HT-29 (cell line): Measurements from ENCODE around the gene TMEM184C. TPM values are rescaled to one million over a fixed set of nuclear protein-coding genes. Genes with fewer than 3 reads are reported as not detected.

Experiments used
- DNase-seq: peaks from one replicate; pipeline ENCODE4 v3.0.0-alpha.2; 2015; ENCODE audit warnings: low spot score
- total RNA-seq: library from RNA; depleted of rRNA; stranded (reverse); fragments of >200 nt; shearing (Covaris generic); gene quantifications from 2 replicates; pipeline ENCODE4 v1.2.3, GENCODE V29; 2014; rRNA removed

Gene TMEM184C
- total RNA-seq: 17.0 and 17.1 TPM in 2 replicates

DNA sequence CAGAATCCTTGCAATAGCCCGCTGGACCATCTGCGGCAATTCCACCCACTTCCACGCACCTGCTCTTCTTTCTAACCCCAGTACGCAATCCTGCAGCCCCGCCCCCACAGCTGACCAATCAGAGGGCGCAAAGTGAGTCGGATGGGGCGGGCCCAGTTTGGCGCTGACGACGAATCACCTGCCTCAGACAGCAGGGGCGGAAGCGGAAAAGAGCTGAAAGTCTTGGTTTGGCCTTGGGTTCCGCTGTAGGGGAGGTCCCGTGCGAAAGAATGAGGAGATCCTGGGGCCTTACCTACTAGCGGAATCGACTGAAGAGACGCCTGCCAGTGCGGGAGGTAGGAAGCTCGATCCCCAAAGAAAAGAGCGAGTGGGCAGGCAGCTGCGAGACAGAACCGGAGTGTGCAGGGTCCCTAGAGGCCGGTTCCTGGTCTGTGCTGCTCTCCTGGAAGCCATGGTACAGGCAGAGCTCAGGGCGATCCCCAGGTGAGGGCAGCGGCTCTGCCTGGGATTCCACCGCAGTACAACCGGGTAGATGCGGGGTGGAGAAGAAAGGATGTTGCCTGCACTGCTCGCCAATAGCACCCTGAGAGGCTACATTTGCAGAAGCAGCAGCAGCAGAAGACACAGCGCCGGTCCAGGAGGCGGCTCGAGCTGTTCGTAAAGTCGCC is at the start of gene TMEM184C:
TMEM184C (plus strand) TSS at position 225 of the 668 bp plus-strand sequence. CDS start 560 bp downstream, outside the sequence.
- peak; percentile 93 for DNase-seq

- no peak for DNase-seq
Measured at GRCh38 chr4:147570616-147571015, 46.6 kb upstream of the TMEM184C start.

- no peak for DNase-seq
Measured at GRCh38 chr4:147571036-147571770, 46.0 kb upstream of the TMEM184C start.

DNA sequence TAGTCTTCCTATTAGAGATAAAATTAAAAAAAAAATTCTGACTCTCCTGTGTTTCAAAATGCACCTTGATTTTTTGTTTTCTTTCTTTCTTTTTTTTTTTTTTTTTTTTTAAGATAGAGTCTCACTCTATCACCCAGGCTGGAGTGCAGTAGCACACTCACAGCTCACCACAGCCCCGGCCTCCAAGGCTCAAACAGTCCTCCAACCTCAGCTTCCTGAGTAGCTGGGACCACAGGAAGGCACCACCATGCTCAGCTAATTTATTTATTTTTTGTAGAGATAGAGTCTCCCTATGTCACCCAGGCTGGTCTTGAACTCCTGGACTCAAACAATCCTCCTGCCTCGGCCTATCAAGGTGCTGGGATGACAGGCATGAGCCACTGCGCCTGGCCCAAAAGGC is 41.1 kb upstream of the TMEM184C start:
- DNase-seq: no peak

- DNase-seq: peak; percentile 11
Measured at GRCh38 chr4:147578051-147578476, 39.1 kb upstream of the TMEM184C start.

GRCh38 chr4:147578593-147578992 is 38.6 kb upstream of the TMEM184C start:
- no peak for DNase-seq

DNA sequence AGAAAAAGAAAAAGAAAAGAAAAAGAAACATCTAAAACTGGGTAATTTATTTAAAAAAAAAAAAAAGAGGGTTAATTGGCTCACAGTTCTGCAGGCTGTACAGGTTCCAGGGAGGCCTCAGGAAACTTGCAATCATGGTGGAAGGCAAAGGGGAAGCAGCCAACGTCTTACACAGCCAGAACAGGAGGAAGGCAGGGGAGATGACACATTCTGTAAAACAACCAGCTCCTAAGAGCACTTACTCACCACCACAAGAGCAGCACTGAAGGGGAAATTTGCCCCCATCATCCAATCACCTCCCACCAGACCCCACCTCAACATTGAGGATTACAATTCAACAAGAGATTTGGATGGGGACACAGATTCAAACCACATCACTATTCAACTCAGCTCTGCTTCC is 36.8 kb upstream of the TMEM184C start:
- DNase-seq: no peak

DNA sequence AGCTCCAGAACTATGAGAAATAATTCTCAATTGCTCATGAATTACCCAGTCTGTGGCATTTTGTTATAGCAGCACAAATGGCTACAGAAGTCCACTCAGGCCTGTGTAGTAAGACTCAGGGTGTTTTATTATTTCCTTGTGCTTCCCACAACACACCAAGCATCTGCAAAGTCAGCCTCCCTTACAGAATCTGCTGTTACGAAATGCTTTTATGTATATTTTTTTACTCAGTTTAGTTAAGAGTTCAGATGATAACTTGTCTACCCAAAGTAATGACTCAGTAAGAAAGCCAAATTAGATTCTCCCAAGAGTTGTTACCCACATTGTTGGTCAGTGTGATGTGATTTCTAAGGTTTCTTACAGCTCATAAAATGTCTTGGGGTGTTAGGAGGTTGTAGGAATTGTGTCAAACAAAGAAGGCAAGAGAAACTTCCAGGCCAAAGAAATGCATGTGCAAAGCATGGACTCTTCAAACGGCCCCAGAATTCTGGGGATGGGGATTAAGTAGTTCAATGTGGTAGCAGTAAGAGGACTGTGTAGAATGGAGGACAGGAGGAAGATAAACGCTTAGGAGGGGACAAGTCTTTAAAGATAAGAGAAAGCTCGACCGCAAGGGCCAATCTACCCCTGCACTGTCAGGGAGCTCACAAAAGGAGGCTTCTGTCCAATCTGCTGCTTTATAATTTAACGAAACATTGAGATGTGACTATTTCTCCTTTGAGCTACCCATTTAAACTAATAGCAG is 35.4 kb upstream of the TMEM184C start:
- DNase-seq: no peak

DNA sequence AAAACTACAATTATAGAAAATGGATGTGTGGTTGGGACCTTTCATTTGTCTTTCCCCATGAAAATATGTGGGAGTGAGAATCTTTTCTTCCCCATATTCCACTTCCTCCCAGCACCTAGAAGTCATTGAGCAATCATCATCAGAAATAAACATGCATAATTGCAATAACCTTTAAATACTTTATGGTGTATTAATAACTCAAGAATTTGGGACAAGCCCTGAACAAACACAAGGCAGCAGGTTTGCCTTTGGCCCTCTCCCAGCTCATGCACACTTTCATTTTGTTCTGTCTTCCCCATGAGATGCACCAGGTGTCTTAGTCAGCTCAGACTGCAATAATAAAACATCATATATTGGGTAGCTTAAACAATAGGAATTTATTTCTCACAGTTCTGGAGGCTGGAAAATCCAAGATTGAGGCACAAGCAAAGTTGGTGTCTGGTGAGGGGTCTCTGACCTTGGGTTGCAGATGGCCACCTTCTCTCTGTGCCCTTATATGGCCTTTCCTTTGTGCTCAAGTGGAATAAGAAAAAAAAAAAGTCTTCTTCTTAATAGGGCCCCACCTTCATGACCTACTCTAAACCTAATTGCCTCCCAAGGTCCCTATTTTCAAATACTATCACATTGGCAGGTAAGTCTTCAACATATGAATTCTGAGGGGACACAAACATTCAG is 34.7 kb upstream of the TMEM184C start:
- peak; percentile 16 for DNase-seq

DNA sequence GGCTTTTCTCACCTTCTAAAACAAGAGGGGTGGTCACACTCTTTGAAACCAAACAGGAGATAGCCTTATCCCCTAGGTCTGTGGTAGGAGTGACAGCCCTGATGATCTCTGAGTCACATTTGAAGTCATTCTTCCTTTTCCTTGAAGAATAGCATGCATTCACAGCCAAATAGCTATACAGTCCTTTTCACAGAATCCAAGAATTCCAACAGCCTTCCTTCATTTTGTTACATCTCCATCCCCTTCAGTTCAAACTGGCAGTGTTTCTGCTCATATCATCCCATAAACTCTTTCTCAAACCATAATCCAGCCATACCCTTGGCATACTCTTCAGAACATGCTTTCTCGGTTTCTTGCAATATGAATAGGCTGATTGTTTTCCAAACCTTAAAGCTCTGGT is 33.3 kb upstream of the TMEM184C start:
- DNase-seq: no peak

DNA sequence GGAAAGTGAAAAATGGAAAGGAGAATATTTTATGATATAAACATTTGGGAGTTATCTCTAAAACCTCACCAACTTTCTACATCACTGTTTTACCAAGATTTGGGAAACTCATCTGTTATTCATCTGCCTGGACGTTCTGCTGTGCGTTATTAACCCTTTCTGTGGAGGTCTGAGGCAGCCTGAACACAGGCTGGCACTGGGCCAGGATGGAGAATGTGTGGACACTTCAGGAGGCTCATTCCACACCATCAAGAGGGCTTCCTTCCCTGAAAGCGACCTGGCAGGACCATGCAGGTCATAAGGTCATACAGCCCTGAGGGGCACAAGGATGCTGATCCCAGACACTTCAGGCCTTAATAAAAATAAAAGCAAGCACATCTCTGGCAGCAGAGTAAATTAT is 31.2 kb upstream of the TMEM184C start:
- DNase-seq: no peak

DNA sequence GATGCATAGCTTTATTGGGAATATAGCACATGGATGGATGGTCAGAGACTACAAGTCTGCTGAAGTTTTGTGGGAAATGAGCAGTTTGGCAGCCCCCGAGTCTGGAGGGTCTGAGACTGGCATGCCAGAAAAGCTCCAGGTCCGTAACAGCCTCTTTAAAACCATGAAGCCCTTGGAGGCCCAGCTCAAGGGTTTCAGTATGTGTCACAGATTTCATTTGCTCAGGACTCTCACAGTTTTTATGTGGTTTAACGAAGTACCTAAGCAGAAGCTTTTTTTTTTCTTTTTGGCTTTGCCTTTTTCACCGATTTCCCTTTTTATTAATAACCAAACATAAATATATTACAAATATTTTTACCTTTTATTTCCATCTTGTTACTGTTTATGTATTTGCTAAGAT is 30.6 kb upstream of the TMEM184C start:
- no peak for DNase-seq

DNA sequence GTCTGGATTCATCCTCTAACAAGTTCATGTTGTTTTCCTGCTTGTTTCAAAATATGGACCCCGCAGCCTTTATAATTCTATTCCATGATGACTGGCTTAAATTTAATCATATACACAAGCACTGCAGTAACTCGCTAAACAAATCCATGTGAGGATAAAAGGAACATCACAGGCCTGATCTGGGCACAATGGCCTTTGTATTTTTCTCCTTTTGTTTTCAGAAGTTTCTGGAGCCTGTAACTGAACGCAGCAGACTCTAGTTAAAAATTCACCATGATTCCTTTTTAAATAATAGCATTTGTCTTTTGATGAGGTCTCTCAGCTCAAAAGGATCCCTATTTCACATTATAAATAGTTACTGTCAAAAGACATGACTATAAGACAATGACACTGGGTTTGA is 30.2 kb upstream of the TMEM184C start:
- no peak for DNase-seq

GRCh38 chr4:147589586-147589985 is 27.6 kb upstream of the TMEM184C start:
- no peak for DNase-seq

DNA sequence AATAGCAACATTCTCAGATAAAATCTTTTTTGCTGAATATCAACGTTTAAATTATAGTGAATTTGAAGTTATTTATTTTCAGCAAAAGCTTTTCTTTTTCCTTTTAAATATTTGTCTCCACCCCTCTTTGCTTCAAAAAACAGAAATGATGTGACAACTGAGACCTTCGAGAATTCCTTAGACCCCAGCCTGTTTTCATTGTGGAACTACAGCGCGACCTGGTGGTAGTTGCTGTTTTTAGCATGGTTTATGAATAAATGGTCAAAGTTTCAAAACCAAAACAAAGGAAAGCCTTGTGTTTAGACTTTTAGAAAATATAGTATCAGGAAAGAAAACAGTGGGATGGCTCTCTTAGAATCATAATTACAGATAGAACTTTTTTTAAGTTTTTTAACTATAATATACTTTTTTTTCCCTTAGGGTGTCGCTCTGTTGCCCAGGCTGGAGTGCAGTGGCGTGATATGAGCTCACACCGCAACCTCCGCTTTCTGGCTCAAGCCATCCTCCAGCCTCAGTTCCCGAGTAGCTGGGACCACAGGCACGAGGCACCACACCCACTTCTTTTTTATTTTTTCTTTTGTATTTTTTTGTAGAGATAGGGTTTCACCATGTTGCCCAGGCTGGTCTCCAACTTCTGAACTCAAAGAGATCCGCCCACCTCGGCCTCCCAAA is 26.8 kb upstream of the TMEM184C start:
- DNase-seq: peak; percentile 66

DNA sequence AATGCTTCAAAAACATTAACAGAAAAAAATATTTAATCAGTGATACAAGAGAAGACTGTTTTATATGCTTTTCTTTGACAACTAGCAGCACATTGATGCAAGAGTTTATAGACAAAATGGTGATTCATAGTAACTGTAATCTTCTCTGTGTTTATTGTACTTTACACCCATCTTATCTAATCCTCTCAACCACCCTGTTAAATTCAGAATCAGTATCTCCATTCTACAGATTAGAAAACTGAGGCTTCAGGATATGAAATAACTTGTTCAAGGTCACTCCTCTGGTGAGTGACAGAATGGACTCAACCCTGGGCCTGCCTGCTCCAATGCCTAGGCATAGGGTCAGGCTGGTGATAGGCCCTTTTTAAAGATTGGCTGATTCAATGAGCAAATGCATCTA is 26.1 kb upstream of the TMEM184C start:
- no peak for DNase-seq

- no peak for DNase-seq
Measured at GRCh38 chr4:147594107-147594506, 23.1 kb upstream of the TMEM184C start.

DNA sequence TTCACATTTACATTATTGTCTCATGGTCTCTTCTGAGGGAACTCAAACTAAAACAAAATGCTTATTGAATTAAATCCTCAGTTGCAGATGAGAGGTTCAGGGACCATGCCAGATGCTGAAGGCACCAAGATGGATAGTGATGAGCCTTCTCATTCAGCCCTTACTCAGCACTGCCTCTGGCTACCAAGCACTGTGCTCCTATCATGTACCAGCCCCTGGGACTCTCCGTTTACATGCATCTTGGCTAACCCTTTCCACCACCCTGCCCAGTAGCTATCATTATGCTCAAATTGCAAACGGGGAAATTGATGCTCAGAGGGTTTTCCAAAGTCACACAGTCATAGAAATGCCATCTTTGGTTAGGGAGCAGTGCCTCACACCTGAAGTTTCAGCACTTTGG is 22.6 kb upstream of the TMEM184C start:
- no peak for DNase-seq

DNA sequence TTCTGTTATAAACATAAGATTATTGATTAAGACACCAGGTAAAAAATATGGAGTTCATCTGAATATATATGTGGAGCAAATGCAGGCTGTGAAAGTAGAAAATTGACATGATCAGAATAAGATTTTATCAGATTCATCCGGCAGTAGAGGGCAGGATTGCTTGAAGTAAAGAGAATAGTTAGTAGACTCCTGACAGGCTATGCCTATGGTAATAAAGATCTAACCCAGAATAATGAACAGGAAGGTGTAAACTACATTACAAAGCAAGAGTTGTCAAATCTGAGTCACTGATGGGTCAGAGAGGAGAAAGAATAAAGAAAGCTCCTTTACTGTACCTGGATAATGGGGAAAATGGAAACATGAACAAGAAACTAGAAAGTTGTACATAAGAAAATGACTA is 20.8 kb upstream of the TMEM184C start:
- DNase-seq: peak; percentile 24

GRCh38 chr4:147596981-147597380 is 20.2 kb upstream of the TMEM184C start:
- DNase-seq: peak; percentile 20

- DNase-seq: no peak
Measured at GRCh38 chr4:147597561-147597960, 19.6 kb upstream of the TMEM184C start.
